ENCODE measurements around the gene PAQR6. TPM values are rescaled to one million over a fixed set of nuclear protein-coding genes. Genes with fewer than 3 reads are reported as not detected.

PAQR6 gene
- total and polyA plus RNA-seq, 2 of the 8 experiments (the other 6 are each of a cell fraction or from before 2014, with no cell fraction given) = 7.1 to 11.3 TPM

- TF ChIP-seq CTCF (IDR thresholded peaks at IDR 0.05; ENCODE audit: control extremely low read depth in 1 of 3, insufficient read depth in 1 of 3, low read depth in 1 of 3, low read length in 3 of 3) = no peak
- TF ChIP-seq NRF1 (IDR thresholded peaks at IDR 0.05; ENCODE audit: low read depth, low read length) = no peak
Observed at GRCh38 chr1:156203331-156203730, 44.5 kb downstream of the PAQR6 start (continued).
